CD4-positive, alpha-beta T cell treated with Interleukin-6 for 4 hours (primary cell): ENCODE measurements around the gene ATP8B3.
"Not testable (repeated sequence)": the region's sequence is repeated elsewhere in the genome, so short reads cannot be mapped to it uniquely, and the experiment has no call there.

Experiments used
- DNase-seq: peaks from one replicate; pipeline ENCODE4 v3.0.0-alpha.2; 2020; ENCODE audit warnings: mixed read lengths

Gene ATP8B3

DNA sequence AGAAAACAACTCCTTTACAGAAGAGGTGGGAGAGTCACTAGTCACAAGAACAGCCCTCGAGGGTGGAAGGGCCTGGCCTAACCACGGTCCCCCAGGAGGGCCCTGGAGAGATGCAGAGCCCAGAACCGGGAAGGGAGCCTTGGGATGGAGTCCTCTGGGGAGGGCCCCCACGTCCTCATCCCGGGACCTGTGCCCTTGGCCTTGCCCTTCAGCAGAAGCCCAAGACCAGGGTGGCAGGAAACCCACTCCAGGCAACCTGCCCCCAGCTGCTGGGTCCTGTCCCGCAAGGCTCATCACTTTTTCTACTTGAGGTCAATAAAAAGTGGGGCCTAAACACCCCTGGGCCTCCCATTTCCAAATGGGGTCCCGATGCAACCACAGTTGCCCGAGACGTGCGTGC lies 2.3 kb upstream of the ATP8B3 start:
- no peak for DNase-seq

DNA sequence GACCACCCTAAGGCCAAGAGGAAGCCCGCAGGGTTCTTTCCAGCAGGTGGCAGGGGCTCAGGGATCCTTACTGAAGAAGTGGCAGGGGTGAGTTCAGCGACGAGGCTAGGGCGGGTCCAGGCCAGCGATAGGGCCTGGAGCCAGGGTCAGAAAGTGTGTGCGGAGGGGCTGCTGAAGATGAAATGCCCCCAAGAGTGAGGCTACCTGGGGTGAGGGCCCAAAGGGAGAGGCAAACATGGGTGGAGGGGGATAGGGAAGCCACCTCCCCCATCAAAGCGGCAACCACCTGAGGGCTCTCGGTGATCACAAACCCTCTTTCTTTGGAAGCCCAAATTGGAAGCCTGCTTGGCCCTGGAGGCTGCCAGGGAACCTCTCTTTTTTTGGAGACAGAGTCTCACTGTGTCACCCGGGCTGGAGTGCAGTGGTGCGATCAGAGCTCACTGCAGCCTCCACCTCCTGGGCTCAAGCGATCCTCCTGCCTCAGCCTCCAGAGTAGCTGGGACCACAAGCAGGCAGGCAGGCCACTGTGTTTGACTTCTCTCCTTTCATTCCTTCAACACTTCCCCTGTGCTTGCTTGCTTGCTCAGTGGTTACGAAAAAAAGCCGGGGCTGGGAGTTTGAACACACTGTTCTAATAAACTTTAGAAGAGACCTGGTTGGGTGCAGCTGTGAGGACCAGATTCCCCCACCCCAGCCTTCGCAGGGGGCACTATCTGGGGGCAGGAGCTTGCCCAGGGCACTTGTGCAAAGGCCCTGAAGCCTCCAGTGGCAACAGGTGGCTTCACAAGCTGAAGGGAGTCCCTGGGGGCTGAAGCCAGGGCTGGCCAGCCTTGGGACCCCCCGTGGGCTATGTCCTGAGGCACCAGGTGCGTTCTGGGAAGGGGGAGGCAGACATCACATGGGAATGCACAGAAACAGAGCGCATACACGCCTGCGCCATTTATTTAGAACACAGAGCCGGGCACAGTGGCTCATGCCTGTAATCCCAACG lies 1.4 kb upstream of the ATP8B3 start:
- no peak for DNase-seq

DNA sequence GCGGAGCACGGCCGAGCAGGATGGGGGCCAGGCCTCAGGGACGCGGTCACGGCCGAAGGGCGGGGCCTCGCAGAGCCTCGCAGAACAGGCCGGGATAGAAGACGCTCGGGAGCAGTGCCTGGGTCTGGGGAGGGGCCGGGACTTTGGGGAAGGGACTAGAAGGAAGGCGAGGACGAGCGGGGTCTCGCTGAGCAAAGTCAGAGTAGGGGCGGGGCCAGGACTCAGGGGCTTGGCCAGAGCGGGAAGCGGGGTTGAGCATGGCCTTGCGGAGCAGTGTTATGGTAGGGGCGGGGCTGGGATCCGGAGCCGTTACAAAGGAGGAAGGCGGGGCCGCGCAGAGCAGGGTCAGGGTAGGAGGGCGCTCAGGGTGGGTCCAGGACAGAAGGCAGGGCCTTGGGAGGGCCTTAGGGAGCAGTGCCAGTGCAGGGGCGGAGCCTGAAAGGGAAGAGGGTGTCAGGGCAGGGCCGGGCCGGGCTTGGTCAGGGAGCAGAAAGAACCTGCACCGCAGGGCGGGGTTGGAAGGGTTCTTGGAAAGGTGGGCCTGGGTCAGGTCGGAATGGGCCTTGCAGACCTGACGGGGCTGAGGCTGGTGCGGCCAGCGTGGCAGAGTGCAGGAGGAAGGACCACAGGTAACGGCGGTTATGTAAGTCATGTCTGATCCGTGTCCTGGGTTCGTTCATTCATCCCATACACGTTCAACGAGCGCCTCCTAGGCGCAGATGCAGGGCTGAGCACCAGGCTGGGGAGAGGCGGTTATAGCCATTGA lies 533 bp upstream of the ATP8B3 start:
- peak; percentile 93 for DNase-seq

DNA sequence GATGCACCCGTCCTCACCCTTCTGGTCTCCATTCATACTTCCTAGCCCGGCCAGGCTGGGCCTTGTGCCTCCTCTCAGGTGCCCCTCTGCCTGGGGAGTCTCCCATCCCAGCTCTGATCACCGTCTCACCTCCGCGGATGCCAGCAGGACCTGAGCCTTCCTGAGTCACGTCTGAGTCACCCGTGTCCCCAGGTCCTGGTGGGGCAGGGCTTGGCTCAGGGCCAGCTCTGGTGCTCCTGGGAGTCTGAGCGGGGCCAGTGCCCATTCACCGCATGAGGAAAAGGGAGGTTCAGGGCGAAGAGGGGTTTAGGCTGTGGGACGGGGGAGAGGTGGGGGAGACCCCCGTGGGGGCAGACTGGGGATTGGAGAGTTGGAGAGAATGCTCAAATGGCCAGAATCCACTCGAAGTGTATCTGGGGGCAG lies 593 bp downstream of the ATP8B3 start:
- peak; percentile 73 for DNase-seq

DNA sequence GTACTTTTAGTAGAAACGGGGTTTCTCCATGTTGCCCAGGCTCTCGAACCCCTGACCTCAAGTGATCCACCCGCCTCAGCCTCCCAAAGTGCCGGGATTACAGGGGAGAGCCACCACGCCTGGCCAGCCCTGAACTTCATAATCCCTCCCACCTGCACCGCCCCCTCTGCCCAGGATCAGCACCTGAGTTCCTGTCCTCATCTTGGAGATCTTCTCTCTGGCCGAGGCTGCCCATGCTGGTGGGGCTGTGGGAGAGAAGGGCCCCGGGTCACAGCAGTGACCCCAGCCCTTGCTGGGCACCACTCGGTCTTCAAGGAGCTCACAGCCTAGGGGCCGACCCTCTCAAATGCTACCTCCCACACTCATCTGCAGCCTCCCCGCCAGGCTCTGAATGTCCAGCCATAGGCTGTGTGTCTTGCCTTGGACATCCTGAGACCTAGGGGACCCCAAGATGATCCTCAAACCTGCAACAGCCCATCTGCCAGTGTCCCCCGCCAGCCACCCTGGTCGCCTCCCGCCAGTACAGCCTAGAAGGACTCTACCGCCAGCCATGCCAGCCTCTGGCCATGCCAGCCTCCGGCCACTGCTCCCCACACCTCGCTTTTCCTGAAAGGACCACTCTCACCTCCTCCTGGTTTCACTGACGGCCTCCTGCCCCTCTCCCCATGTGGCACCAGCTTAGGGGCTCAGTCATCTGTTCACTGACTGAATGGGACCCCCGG lies 1.5 kb downstream of the ATP8B3 start:
- no peak for DNase-seq

DNA sequence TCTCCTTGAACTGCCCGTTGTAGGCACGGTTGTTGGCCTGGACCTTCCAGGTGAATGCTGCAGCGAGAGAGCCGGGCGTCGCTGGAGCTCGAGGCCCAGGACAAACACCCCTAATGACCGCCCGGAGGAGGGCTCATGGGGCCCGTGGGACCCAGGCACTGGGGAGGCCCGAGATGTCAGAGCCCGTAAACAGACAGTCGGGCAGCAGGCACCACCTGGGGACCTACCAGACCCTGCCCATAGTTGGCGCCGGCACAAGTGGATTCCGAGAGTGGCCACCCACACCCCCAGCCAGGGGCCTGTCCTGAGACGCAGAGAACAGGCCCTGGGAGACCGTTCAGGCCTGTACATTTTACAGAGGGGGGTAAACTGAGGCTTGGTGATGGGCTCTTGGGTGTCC lies 2.4 kb downstream of the ATP8B3 start:
- no peak for DNase-seq

DNA sequence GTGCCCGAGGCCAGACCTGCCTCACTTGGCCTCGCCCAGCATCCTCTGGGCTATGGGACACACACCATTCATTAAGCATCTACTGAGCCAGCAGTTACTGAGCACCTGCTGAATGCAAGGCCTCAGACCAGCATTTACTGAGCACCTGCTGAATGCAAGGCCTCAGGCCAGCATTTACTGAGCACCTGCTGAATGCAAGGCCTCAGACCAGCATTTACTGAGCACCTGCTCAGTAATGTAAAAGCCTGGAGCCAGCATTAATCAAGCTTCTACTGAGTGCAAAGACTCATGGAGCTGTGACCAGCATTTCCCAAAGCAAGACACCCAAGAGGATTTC lies 3.7 kb downstream of the ATP8B3 start:
- no peak for DNase-seq

DNA sequence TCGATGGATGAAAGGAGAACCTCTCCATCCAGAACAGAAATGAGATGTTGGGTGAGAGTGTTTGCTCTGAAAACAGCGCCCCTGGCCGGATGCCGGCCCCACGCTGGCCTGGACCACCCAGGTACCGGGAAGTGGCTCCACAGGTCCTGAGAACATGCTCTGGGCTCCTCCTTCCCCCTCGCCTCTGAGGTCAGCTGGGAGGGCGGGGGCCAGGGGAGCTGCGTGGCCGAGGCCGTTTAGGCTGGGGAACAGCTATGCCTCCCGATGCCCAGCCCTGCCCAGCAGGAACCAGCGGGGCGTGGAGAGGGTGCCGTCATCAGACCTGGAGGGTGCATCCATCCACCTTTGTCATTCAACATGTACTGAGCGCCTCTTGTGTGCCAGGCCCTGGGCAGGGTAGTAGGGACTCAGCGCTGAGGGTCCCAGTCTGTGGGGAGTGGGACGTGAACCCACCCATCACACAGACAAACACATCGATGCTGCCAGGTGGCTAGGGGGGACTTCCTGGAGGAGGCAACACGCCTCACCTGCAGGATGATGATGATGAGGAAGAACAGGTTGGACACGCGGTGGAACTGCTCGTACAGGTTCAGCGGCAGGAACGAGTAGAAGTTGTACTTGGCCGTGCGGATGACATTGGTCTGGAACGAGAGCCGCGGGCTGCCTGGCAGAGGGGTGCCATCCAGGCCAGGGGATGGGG lies 4.2 kb downstream of the ATP8B3 start:
- DNase-seq, result no peak

DNA sequence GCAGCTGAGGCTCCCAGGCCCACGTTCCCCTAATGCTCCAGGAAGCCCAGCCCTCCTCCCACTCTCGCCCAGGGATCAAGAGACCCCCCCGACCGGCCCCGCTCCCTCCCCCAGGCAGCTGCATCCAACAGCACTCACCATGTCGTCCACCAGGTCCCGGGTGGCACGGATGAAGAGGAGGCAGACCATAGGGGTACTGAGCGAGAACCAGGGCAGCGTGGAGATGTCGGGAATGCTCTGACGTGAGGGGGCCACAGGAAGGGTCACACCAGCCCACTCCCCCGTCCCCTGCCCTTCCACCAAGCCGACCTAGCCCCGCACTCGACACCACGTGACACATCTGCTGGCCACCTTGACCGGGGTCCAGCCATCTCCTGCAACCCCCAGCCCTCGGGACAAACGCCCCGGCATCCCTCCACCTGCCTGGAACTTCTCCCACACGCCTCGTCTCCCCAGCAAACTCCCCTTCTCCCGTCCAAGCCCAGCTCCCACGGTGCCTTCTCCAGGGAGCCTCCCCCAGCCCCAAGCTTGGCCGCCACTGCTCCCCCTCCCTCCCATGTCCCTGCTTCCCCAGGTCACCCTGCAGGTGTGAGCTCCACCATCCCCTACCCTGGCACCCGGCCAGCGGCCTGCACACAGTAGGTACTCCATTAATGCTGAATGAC lies 4.9 kb downstream of the ATP8B3 start:
- no peak for DNase-seq

DNA sequence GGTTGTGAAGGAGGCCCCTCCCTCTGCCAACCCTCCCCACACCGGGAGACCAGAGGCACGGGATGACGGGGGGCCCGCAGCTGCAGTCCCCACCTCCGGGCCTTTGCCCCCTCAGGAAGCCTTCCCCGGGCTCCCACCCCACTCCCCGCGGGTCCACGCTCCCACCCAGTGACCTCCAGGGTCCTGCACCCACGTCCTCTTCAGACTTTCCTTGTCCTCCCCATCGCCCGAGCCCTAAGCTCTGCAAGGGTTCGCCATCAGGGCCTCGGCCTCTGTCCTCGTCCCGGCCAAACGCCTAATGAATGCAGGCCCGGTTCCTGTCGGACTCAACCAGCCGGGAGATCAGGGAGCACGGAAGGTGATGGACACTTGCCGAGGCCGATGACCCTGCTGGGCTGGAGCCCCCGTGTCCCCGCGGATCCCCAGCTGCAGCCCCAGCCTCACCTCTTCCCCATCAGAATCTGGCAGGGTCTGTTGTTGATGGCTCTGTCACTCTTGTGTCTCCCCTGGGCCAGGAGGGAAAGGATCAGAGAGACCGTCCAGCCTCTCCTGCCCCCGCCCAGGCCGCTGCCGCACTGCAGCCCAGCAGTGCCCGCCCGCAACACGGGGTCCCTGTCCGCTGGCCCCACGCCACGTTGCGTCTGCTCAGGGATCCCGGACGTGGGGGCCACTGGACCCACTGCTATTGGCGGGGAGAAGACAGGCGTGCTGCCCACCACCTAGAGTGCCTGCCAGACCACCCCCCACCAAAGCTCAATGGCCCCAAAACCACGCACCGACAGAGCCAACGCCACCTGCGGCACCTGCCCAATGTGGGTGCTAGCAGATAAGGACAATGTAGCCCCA lies 5.7 kb downstream of the ATP8B3 start:
- DNase-seq, result no peak

DNA sequence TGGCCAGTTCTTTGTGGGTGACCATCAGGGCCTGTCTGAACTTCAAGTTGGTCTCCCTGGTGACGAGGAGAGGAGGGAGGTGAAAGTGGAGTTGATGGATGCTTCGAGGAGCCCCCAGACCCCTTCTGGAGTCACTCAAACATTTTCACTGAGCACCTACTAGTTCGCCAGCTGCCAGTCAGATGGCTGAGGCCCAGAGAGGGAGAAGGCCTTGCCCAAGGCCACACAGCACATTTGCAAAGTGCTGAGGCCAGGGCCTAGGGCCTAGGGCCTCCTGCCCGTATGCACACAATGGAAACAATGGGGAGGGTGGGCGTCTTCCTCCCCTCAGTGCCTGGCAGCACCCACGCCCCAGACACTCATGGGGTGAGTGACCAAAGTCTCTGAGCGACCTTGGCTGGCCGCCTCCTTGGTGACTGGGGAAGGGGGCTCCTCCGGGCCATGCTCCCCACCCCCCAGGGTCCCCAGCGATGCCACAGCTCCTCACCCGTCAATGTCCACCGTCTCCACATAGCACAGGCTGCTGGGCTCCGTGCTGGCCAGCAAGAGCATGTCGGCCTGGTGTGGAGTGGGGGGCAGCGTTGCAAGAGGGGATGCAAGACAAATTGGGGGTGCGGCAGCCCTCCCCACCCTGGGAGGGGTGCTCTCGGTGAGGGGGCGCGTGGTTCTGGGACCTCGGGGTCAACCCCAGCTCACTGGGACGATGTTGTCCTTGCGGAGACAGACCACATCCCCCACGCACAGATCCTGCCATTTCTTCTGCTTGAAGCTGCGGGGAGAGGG lies 6.5 kb downstream of the ATP8B3 start:
- no peak for DNase-seq

DNA sequence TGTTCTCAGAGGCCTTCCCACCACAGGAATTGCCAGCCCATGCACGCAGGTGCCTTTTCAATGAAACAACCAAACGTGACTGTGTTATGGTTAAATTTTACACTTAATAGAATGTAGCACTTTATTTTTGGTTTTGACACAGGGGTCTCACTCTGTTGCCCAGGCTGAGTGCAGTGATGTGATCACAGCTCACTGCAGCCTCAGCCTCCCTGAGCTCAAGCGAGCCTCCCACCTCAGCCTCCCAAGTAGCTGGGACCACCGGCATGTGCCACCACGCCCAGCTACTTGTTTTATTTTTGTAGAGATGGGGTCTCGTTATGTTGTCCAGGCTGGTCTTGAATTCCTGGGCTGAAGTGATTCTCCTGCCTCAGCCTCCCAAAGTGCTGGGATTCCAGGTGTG lies 7.2 kb downstream of the ATP8B3 start:
- no peak for DNase-seq

DNA sequence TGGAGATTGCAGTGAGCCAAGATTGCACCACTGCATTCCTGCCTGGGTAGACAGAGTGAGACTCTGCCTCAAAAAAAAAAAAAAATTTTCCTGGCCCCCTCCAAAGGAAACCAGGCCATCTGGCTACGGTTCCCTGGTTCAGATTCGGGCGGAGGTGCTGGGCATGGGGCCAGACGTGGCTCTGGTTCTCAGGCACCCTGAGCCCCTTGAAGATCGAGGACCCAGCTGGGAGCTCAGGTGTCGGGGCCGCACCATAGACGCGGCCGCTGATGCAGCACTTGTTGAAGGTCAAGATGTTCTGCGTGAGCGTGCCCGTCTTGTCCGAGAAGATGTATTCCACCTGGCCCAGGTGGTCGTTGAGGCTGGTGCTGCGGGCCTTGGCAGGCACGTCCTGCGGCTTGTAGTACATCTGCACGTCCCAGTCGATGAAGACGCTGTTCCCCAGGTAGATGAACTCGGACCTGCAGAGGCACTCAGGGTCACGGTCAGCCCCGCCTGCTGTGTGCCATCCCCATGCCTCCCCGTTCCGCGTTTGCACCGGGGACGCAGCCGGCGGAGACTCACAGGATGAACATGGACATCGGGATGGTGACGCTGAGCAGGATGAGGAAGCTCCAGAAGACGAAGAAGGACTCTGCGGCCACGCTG lies 12.3 kb downstream of the ATP8B3 start:
- no peak for DNase-seq

DNA sequence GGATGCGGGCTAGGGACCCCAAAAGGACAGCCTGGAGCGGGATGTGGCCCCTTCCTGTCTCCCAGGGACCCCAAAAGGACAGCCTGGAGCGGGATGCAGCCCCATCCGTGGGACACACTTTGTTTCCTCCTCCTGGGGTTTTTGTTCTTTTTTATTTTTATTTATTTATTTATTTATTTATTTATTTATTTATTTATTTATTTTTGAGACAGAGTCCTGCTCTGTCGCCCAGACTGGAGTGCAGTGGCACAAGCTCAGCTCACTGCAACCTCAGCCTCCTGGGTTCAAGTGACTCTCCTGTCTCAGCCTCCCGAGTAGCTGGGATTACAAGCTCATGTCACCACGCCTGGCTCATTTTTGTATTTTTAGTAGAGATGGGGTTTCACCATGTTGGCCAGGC lies 14.8 kb downstream of the ATP8B3 start:
- DNase-seq, result not testable (repeated sequence)

DNA sequence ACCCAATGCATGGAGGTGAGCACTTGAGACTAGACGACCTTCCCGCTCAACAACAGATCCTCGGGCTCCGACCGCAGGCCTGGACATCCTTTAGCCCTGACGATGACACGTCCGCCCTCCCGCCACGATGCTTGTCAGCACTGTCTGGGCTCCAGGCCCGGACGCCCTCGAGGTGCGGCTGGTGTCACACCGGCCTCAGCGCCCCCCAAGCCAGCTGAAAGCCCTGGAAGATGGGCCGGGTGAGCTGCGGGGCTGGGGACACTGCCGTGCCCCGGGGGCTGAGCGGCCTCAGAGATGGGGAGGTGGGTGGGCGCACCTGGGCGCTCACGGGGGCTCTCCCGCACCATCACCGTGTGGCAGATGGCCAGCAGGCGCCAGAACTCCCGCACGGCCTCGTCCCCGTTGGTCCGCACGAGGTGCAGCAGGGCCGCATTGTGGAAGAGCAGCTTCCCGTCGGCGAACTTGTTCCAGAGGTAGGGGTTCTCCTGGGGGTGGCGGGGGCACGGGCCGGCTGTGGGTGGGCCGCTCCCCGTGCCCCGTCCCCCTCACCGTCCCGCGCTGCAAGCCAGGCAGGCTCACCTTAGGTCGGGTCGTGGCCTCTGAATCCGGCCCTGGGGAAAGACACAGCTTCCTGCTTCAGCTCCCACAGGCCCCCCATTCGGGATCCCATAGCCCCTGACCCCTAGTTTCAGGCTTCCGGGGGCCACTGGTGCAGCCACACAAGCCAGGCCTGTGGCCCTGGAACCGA lies 15.5 kb downstream of the ATP8B3 start:
- DNase-seq, result no peak

DNA sequence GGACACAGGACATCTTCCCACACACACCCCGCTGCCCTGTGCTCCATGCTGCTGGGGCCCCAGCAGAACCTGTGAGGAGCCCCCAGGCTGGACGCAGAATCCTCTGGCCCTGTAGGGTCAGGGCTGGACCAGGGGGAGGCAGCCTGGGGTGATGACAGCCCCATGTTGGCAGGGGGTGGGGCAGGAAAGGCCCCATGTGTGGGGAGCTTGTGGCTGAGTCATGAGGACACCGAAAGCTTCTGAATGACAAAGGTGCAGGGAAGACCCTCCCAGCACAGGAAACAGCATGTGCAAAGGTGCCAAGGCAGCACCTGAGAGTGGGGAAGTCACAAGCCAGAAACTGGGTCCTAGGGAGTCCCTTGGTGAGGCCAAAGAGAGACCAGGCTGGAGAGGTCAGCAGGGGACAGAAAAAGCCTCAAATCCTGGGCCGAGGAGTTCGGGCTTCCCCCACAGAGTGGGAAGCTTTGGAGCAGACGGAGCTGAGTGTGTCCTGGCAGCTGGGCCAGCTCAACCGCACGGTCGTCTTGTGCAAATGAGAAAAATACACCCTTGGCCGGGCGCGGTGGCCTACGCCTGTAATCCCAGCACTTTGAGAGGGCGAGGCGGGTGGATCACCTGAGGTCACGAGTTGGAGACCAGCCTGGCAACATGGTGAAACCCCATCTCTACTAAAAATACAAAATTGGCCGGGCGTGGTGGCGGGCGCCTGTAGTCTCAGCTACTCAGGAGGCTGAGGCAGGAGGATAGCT lies 17.5 kb downstream of the ATP8B3 start:
- DNase-seq, result no peak

DNA sequence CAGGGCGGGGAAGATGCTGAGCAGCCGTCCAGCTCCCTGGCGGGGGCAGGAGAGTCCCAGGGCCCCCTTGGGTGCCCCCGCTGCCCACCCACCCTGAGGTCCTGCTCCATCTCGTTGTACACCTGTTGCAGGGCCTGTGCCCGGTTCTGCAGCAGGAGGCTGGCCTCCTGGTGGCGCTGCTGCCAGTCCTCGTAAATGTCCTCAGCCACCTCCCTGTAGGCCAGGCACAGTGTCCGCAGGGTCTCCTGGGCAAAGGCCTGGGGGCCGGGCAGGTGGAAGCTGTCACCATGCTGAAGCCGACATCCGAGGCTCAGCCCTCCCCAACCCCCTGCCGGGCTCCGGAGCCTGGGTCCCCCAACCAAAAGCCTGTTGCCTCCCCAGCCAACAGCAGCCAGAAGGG lies 20.2 kb downstream of the ATP8B3 start:
- no peak for DNase-seq

DNA sequence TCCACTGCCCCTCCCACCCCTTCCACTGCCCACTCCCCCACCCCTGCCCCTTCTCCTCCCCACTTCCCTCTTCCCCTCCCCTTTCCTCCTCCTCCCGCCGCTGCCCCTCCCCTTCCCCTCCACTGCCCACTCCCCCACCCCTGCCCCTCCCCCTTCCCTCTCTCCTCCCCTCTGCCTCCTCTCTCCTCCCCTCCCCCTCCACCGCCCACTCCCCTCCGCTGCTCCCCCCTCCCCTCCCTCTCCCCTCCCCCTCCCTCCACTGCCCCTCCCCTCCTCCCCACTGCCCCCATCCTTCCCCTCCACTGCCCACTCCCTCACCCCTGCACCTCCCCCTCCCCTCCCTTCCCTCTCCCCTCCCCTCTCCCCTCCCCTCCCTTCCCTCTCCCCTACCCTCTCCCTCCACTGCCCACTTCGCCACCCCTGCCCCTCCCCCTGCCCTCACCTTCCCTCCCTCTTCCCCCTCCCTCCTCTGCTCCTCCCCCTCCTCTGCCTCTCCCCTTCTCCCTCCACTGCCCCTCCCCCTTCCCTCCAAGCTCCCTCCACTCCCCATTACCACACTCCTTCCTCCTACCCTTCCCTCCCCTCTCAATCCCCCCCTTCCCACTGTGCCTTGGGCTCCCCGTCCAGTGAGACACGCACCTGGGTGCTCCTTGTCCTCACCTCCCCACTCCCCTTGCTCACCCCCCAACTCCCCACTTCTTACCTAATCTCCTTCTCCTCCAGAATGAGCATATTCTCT lies 21.9 kb downstream of the ATP8B3 start:
- no peak for DNase-seq
